PFSK-1 (cell line): Measurements from ENCODE around the gene NLRP6.

Source experiments
- FOXP2 ChIP-seq: optimal IDR thresholded peaks from 2 replicates; pipeline ENCODE3; 2011; ENCODE audit warnings: borderline replicate concordance, control low read depth, inconsistent platforms; ENCODE audit not compliant: insufficient read depth; ENCODE audit errors: extremely low read length, extremely low read depth
- POLR2AphosphoS5 ChIP-seq: IDR thresholded peaks from 2 replicates; pipeline ENCODE4 v1.6.1; 2012; ENCODE audit warnings: low read depth, mild to moderate bottlenecking, control low read depth, low read length, moderate library complexity
- REST ChIP-seq, 2 experiments: IDR thresholded peaks; 2 replicates each; pipeline versions ENCODE4 v1.6.1 to v1.8.0; 2011 to 2012; ENCODE audit warnings: low read depth in 2 of 2, low read length in 2 of 2, control low read depth in 1 of 2, inconsistent platforms in 1 of 2, mild to moderate bottlenecking in 1 of 2, moderate library complexity in 1 of 2; ENCODE audit not compliant: insufficient read depth in 1 of 2
- SIN3A ChIP-seq: IDR thresholded peaks from 2 replicates; pipeline ENCODE4 v1.6.1; 2012; ENCODE audit warnings: mild to moderate bottlenecking, low read length, moderate library complexity, borderline replicate concordance; ENCODE audit not compliant: insufficient read depth
- TAF1 ChIP-seq: IDR thresholded peaks from 2 replicates; pipeline ENCODE4 v1.6.1; 2012; ENCODE audit warnings: low read length, control low read depth, borderline replicate concordance; ENCODE audit not compliant: insufficient read depth

Gene NLRP6

GRCh38 chr11:280706-281485, 2.7 kb downstream of the NLRP6 start:
- peak in 1 of 2 experiments; percentile 40; a peak in 1 of 4 replicates for TF ChIP-seq REST (IDR thresholded peaks at IDR 0.05; ENCODE audit: insufficient read depth in 1 of 2, low read depth in 2 of 2, low read length in 2 of 2)
- no peak for TF ChIP-seq TAF1
- TF ChIP-seq POLR2AphosphoS5: no peak
- no peak for TF ChIP-seq FOXP2
- no peak for TF ChIP-seq SIN3A

- TF ChIP-seq SIN3A (no peak), POLR2AphosphoS5 (no peak)
These were observed 3.4 kb downstream of the NLRP6 start for GRCh38 chr11:281486-282161.

- TF ChIP-seq FOXP2: no peak
These were observed 4.0 kb downstream of the NLRP6 start for GRCh38 chr11:282171-282570.

- TF ChIP-seq SIN3A (no peak), POLR2AphosphoS5 (no peak)
These were observed 4.6 kb downstream of the NLRP6 start for GRCh38 chr11:282630-283360.

- TF ChIP-seq TAF1: no peak
These were observed 5.3 kb downstream of the NLRP6 start for GRCh38 chr11:283405-284104.

GRCh38 chr11:284105-285020, 6.2 kb downstream of the NLRP6 start:
- no peak for TF ChIP-seq REST (IDR thresholded peaks at IDR 0.05; ENCODE audit: insufficient read depth in 1 of 2, low read depth in 2 of 2, low read length in 2 of 2)
- TF ChIP-seq POLR2AphosphoS5: no peak
- TF ChIP-seq TAF1: no peak
- TF ChIP-seq FOXP2: no peak
- TF ChIP-seq SIN3A: no peak
